Fibroblast of pulmonary artery (primary cell): ENCODE data around the gene TUSC2.

Experiments
- DNase-seq: peaks from one replicate; pipeline ENCODE4 v3.0.0-alpha.2; 2010; ENCODE audit warnings: low read depth
- H3K4me3 ChIP-seq: replicated peaks from 2 replicates; pipeline ENCODE4 v1.5.1; 2011; ENCODE audit warnings: low read depth, mild to moderate bottlenecking, control low read depth, low read length, moderate library complexity
- TF ChIP-seq, protein P1 (sequence below): IDR thresholded peaks from 2 replicates; pipeline ENCODE4 v1.5.1; 2011; ENCODE audit warnings: mild to moderate bottlenecking, control low read depth, low read length, inconsistent platforms; ENCODE audit errors: missing control alignments

Gene TUSC2

DNA sequence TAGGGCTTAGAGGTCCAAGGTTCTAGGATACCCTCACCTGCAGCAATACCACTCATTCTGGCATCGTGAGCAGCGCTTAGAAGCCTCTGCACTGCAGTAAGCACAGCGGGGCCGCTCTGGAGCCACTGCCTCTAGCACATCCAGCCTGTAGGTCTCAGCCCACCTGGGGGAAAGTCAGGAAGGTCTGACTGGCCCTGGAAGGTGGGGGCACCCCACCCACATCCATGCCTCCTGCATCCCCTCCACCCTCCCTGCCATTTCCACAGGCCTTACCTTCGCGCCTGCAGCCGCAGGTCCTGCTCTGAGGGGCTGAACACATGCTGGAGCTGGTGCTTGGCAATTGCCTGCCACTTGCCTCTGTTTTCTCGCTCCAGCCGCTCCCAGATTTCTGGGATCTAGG lies 13.5 kb upstream of the TUSC2 start:
- peak overlapping the region; percentile 43 for H3K4me3 ChIP-seq
- TF ChIP-seq, protein P1, sequence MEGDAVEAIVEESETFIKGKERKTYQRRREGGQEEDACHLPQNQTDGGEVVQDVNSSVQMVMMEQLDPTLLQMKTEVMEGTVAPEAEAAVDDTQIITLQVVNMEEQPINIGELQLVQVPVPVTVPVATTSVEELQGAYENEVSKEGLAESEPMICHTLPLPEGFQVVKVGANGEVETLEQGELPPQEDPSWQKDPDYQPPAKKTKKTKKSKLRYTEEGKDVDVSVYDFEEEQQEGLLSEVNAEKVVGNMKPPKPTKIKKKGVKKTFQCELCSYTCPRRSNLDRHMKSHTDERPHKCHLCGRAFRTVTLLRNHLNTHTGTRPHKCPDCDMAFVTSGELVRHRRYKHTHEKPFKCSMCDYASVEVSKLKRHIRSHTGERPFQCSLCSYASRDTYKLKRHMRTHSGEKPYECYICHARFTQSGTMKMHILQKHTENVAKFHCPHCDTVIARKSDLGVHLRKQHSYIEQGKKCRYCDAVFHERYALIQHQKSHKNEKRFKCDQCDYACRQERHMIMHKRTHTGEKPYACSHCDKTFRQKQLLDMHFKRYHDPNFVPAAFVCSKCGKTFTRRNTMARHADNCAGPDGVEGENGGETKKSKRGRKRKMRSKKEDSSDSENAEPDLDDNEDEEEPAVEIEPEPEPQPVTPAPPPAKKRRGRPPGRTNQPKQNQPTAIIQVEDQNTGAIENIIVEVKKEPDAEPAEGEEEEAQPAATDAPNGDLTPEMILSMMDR = no peak
- DNase-seq = no peak

DNA sequence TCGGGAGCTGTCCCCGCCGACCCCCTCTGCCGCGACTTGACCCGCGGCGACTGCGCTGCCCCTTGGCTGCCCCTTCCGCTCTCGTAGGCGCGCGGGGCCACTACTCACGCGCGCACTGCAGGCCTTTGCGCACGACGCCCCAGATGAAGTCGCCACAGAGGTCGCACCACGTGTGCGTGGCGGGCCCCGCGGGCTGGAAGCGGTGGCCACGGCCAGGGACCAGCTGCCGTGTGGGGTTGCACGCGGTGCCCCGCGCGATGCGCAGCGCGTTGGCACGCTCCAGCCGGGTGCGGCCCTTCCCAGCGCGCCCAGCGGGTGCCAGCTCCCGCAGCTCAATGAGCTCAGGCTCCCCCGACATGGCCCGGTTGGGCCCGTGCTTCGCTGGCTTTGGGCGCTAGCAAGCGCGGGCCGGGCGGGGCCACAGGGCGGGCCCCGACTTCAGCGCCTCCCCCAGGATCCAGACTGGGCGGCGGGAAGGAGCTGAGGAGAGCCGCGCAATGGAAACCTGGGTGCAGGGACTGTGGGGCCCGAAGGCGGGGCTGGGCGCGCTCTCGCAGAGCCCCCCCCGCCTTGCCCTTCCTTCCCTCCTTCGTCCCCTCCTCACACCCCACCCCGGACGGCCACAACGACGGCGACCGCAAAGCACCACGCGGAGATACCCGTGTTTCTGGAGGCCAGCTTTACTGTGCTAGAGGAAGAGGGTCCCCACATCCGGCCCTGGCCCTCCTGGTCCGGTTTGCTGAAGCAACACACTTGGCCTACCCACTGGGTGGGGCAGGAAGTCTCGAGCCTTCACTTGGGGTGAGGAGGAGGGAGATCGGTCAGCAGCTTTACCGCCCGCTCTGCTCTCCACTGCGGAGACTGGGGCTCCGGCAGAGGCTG lies 12.7 kb upstream of the TUSC2 start, which contains the start of gene RASSF1:
Gene RASSF1 (minus strand): TSS at position 389 of the 882 bp plus-strand sequence. CDS start 31 bp downstream, at position 358.
- DNase-seq = peak; percentile 41
- peak within 1 kb of the TSS; percentile 43 for H3K4me3 ChIP-seq

DNA sequence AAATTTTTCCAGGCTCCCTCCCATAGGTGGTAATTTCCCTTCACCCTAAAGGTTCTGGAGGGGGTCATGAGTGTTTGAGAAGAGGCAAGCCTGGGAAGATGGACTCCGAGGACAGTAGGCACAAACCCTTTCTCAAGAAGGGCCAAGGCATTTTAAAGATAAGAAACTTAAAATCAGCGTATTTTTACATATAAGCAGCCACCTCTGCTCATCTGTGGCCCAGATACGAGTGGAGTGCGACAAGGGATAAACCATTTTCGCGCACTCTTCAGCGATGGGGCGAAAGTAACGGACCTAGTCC lies 12.1 kb upstream of the TUSC2 start:
- TF ChIP-seq, protein P1 = no peak
- H3K4me3 ChIP-seq = peak overlapping the region; percentile 43
- DNase-seq = no peak

More for the DNA sequence above, 12.7 kb upstream of the TUSC2 start, which contains the start of gene RASSF1:
- TF ChIP-seq, protein P1 = no peak

DNA sequence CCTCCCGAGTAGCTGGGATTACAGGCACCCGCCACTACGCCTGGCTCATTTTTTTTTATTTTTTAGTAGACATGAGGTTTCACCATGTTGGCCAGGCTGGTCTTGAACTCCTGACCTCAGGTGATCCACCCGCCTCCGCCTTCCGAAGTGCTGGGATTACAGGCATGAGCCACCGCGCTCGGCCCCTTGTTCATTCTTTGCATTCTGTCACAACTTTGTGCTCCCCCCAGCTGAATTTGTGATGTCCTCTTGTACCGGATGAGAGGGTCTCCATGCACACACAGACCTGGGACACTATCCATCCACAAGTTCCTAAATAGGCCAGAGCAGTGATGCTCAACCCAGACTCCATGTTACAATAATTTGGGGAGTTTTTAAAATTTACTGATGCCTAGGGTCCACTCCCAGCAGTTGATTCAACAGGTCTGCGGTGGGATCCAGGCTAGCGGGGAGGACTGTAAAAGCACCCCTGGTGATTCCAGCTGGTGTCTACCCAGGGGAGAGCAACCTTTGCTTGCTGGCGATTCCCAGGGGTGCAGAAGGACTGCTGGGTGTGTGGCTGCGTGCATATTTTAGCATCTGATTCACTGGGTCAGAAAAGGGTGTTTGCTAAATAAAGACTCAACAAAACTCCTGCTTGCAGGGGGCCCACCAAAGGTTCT lies 11.6 kb upstream of the TUSC2 start:
- TF ChIP-seq, protein P1 = no peak
- H3K4me3 ChIP-seq = peak overlapping the region; percentile 43
- peak; percentile 41 for DNase-seq

DNA sequence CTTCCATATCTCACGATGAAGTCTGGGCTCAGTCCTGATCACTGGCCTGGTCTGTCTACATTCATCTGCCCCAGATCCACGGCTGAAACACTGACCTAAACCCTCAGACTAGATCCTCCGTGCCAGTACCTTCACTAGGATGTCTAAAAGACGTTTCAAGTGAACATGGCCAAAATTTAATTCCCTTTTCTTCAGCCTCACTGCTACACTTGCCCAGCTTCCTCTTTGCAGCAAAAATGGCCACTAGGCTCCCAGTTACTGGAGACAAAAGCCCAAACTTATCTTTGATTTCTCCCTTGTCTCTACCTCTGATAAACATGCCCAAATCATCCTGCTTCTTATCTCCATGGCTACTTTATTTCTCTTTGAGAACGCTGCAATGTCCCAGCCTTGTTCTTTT lies 10.9 kb upstream of the TUSC2 start:
- TF ChIP-seq, protein P1 = no peak
- H3K4me3 ChIP-seq = no peak overlapping the region
- no peak for DNase-seq

DNA sequence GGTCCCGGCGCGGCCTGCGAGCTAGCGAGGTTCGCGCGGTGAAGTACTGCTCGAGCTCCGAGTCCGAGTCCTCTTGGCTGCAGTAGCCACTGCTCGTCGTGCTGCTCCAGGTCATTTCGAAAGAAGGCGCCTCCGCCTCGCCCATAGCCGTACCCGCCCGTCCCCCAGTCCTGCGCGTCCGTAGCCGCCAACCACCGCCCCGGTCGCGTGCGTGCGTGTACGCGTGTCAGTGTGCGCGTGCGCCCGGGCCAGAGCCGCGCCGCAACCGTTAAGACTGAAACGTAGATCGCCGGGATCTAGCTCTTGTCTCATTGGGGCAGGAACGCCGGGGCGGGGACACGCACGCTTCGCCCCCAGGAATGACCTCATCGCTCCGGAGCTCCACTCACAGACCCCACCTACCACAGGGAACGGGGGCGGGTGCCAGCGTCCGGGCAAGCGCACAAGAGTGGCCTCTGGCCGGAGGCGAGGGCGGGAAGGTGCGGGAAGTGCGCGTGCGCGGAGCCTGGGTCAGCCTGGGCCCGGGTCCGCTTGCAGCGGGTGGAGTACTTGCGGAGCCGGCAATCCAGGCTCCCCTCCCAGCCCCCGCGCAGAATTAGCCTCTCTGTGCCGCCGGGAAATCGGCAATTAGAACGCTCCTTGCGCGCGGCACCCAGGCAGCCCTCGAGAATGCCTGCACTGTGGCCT lies 9.3 kb upstream of the TUSC2 start:
- DNase-seq = peak; percentile 100
- peak overlapping the region; percentile 94 for H3K4me3 ChIP-seq
- TF ChIP-seq, protein P1 = no peak
